ENCODE measurements around the gene RABEP2. TPM values are rescaled to one million over a fixed set of nuclear protein-coding genes. Genes with fewer than 3 reads are reported as not detected.

The RABEP2 gene
- total RNA-seq, 2 experiments from 2014 or later = 84.8 to 87.2 TPM

DNA sequence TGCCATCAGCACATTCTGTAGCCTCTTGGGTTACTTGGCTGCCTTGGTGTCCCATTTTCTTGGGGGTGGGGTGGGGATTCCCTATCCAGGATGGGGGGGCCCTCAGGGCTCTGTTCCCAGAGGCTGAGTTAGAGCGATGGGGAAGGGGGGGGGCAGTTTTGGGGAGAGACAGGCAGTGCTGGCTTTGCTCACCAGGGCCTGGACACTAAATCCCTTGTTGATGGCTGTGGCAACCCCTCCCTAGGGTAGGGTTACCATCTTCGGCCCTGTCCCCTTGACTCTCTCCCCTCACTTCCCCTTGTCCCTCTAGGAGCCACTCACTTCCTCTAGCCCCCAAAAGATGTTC, 47.4 kb downstream of the RABEP2 start:
- H2AFZ ChIP-seq (ENCODE audit: low read length) = no peak overlapping the region
- no peak overlapping the region for H3K4me3 ChIP-seq (ENCODE audit: low read depth, low read length, poor library complexity, severe bottlenecking)
- POLR2A ChIA-PET = interaction anchor here (0.6 kb wide), 1 partner anchor 15 kb away, joined by 6 read pairs; no protein-coding TSS in a partner anchor
- no peak for DNase-seq (ENCODE audit: low spot score)
- TF ChIP-seq, protein P1, sequence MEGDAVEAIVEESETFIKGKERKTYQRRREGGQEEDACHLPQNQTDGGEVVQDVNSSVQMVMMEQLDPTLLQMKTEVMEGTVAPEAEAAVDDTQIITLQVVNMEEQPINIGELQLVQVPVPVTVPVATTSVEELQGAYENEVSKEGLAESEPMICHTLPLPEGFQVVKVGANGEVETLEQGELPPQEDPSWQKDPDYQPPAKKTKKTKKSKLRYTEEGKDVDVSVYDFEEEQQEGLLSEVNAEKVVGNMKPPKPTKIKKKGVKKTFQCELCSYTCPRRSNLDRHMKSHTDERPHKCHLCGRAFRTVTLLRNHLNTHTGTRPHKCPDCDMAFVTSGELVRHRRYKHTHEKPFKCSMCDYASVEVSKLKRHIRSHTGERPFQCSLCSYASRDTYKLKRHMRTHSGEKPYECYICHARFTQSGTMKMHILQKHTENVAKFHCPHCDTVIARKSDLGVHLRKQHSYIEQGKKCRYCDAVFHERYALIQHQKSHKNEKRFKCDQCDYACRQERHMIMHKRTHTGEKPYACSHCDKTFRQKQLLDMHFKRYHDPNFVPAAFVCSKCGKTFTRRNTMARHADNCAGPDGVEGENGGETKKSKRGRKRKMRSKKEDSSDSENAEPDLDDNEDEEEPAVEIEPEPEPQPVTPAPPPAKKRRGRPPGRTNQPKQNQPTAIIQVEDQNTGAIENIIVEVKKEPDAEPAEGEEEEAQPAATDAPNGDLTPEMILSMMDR (conservative IDR thresholded peaks at IDR 0.05; ENCODE audit: low read length) = no peak
- TF ChIP-seq EZH2phosphoT487 (IDR thresholded peaks at IDR 0.05; ENCODE audit: borderline replicate concordance, low read depth, low read length) = no peak
- H3K4me1 ChIP-seq (ENCODE audit: insufficient read depth, low read length, poor library complexity, severe bottlenecking) = peaks cover 24% of the 10 kb centered on the region
- H3K27ac ChIP-seq (ENCODE audit: low read depth, low read length, poor library complexity, severe bottlenecking) = no peak overlapping the region
- peak overlapping the region; percentile 92; the same call in 1 of the 2 replicates for H3K4me2 ChIP-seq (ENCODE audit: low read length)
- H4K20me1 ChIP-seq (ENCODE audit: insufficient read depth, low read length) = no peaks in the 10 kb centered on the region
- intact Hi-C loops (cut with micrococcal nuclease; ENCODE audit: unreplicated experiment) = loop anchor here (10.0 kb wide), 1 partner anchor 1877 kb away; no protein-coding TSS in a partner anchor
- BruUV-seq (replicated peaks) = no TSS peak
- no peaks in the 10 kb centered on the region for H3K9me3 ChIP-seq (ENCODE audit: low read length)
- H3K36me3 ChIP-seq (ENCODE audit: insufficient read depth, low read length) = peaks cover 21% of the 10 kb centered on the region
- peaks cover 6% of the 10 kb centered on the region; the same call in 1 of the 2 replicates for H3K79me2 ChIP-seq (ENCODE audit: insufficient read depth, low read depth, low read length)
- H3K9me2 ChIP-seq (ENCODE audit: insufficient read depth, low read length) = no peaks in the 10 kb centered on the region
- CTCF ChIA-PET (ENCODE audit: unreplicated experiment) = no interaction called here

- Histone ChIP-seq H3K9me2 (ENCODE audit: insufficient read depth, low read length) (no peaks in the 10 kb centered on the region), H3K79me2 (ENCODE audit: insufficient read depth, low read depth, low read length) (peaks cover 6% of the 10 kb centered on the region; the same call in 1 of the 2 replicates), H3K4me3 (ENCODE audit: low read depth, low read length, poor library complexity, severe bottlenecking) (no peak overlapping the region), H4K20me1 (ENCODE audit: insufficient read depth, low read length) (no peaks in the 10 kb centered on the region), H3K36me3 (ENCODE audit: insufficient read depth, low read length) (peaks cover 26% of the 10 kb centered on the region), H3K4me1 (ENCODE audit: insufficient read depth, low read length, poor library complexity, severe bottlenecking) (peaks cover 24% of the 10 kb centered on the region), H3K4me2 (ENCODE audit: low read length) (no peak overlapping the region), H2AFZ (ENCODE audit: low read length) (no peak overlapping the region), H3K27ac (ENCODE audit: low read depth, low read length, poor library complexity, severe bottlenecking) (peak overlapping the region; percentile 13), H3K9me3 (ENCODE audit: low read length) (no peaks in the 10 kb centered on the region)
- no TSS peak for BruUV-seq (replicated peaks)
- TF ChIP-seq, protein P1 (conservative IDR thresholded peaks at IDR 0.05; ENCODE audit: low read length) = no peak
- no peak for TF ChIP-seq EZH2phosphoT487 (IDR thresholded peaks at IDR 0.05; ENCODE audit: borderline replicate concordance, low read depth, low read length)
- POLR2A ChIA-PET = interaction anchor here (0.6 to 0.7 kb wide), 2 partner anchors 14 to 70 kb away, joined by 3 to 6 read pairs; no protein-coding TSS in a partner anchor
- intact Hi-C loops (cut with micrococcal nuclease; ENCODE audit: unreplicated experiment) = loop anchor here (10.0 kb wide), 1 partner anchor 1878 kb away; no protein-coding TSS in a partner anchor
- no peak for DNase-seq (ENCODE audit: low spot score)
- CTCF ChIA-PET (ENCODE audit: unreplicated experiment) = no interaction called here
Measured at GRCh38 chr16:28876973-28877654, 47.9 kb downstream of the RABEP2 start.

Measured in OCI-LY7 (cell line).